ENCODE data around the gene COL4A5. TPM values are rescaled to one million over a fixed set of nuclear protein-coding genes. Genes with fewer than 3 reads are reported as not detected.

The COL4A5 gene
- total RNA-seq: 130 and 267 TPM in 2 replicates

DNA sequence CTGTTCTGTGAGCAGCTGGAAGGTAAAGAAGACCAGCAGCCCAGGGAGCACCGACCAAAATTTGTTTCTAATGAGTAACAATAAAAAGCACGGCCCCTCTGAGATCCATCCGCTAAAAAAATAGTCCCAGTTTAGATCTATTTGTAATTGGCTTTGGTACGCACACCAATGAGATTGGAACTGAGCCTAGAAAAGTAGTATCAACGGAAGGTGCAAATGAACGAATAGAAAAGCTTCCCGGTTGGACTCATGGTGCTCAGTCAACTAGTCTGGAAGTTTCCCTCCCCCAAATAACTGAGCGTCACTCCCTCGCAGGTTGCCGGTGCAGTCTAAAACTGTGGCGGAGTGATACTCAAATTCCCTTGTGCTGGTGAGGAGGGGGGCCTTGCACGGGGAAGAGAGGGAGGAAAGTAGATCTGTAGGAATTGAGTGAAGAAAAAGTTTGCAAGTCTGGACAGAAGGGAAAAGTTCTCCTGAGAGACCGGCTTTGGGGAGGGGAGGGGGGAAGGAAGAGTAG is at the start of gene COL4A5:
TSS of gene COL4A5 (plus strand) at position 413 of the 517 bp plus-strand sequence. CDS start 288 bp downstream, outside the sequence.

DNA sequence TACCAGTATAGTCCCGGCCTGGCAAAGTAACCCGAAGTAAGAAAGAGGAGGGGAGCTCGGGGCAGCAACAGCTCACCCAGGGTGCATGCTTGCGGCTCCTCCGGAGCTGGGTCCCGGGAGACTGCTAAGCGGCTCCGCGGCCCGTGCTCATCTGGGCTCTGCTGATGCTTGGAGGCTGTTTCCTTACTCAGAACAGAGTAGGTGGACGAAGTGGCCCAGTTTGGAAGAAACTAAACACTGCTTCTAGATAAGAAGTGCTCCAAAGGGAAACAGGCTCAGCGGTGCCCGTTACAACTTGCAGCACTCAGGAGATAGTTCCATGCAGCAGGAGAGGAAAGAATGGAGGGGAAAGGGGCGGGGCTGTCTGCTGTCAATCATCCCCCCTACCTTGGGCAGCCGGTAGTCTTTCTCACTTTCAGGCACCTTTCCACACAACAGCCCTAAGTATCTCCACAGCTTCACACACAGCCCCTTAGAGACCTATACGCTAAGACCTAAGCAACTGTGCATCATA is 1.5 kb upstream of the COL4A5 start, which contains the start of gene COL4A6:
TSS of gene COL4A6 (minus strand) at position 313 of the 514 bp plus-strand sequence. CDS start at position 87, 226 bp downstream.

GRCh38 chrX:108736509-108737479 is 297.2 kb downstream of the COL4A5 start, which contains the start of gene IRS4:
TSS of gene IRS4 (minus strand) at chrX:108736563.

Other genes starting within 250 kb of the COL4A5 start
- 16.2 and 62.2 TPM in 2 replicates for gene COL4A6, start 1.4 kb upstream of the COL4A5 start, total RNA-seq